Measurements from ENCODE around the gene HTR1D. TPM values are rescaled to one million over a fixed set of nuclear protein-coding genes. Genes with fewer than 3 reads are reported as not detected.
"Not testable (repeated sequence)": the region's sequence is repeated elsewhere in the genome, so short reads cannot be mapped to it uniquely, and the experiment has no call there.

HTR1D gene
- total and polyA plus RNA-seq, 2 donors, result 0.05 to 0.11 TPM

GRCh38 chr1:23237508-23237907 lies 20.2 kb upstream of the HTR1D start:
- H3K36me3 ChIP-seq (ENCODE audit: insufficient read depth), result no peaks in the 10 kb centered on the region
- DNase-seq (ENCODE audit: extremely low spot score), result no peak
- no peak overlapping the region for H3K27ac ChIP-seq (ENCODE audit: low read depth)
- WGBS, result 93% methylated on average over 2 of the region's 2 CpGs
- H3K4me1 ChIP-seq (ENCODE audit: insufficient read depth), result no peaks in the 10 kb centered on the region
- no peak overlapping the region for H3K4me3 ChIP-seq (ENCODE audit: low read depth, low read length)

- DNase-seq (ENCODE audit: extremely low spot score), result no peak
- H3K4me3 ChIP-seq (ENCODE audit: low read depth, low read length), result no peak overlapping the region
- H3K27ac ChIP-seq (ENCODE audit: low read depth), result no peak overlapping the region
- 93% methylated on average over 2 of the region's 2 CpGs for WGBS
- no peaks in the 10 kb centered on the region for H3K4me1 ChIP-seq (ENCODE audit: insufficient read depth)
- no peaks in the 10 kb centered on the region for H3K36me3 ChIP-seq (ENCODE audit: insufficient read depth)
Measured at GRCh38 chr1:23227806-23228205, 10.5 kb upstream of the HTR1D start.

GRCh38 chr1:23224739-23225648 lies 7.7 kb upstream of the HTR1D start:
- Histone ChIP-seq H3K27ac (ENCODE audit: low read depth) (no peak overlapping the region), H3K36me3 (ENCODE audit: insufficient read depth) (no peaks in the 10 kb centered on the region), H3K4me3 (ENCODE audit: low read depth, low read length) (no peak overlapping the region), H3K4me1 (ENCODE audit: insufficient read depth) (no peaks in the 10 kb centered on the region)
- no peak for DNase-seq (ENCODE audit: extremely low spot score)
- WGBS, result 36% methylated on average over 17 of the region's 17 CpGs

GRCh38 chr1:23223963-23224362 lies 6.7 kb upstream of the HTR1D start:
- H3K27ac ChIP-seq (ENCODE audit: low read depth); H3K4me3 ChIP-seq (ENCODE audit: low read depth, low read length); H3K4me1 ChIP-seq (ENCODE audit: insufficient read depth); DNase-seq (ENCODE audit: extremely low spot score); H3K36me3 ChIP-seq (ENCODE audit: insufficient read depth): not testable (repeated sequence)
- 78% methylated on average over 6 of the region's 6 CpGs for WGBS

DNA sequence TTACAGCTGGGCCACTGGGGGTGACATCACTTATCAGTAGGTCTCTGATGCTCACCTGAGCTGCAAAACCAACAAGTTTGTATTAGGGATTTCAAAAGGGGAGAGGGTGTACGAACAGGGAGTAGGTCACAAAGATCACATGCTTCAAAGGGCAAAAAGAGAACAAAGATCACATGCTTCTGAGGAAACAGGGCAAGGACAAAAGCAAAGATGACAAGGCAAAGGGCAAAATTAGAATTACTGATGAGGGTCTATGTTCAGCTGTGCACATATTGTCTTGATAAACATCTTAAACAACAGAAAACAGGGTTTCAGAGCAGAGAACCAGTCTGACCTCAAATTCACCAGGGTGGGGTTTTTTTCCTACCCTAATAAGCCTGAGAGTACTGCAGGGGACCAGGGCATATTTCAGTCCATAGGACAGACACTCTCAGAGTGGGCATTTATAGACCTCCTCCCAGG lies 6.2 kb upstream of the HTR1D start:
- 80% methylated on average over 1 of the region's 1 CpG for WGBS
- not testable (repeated sequence) for DNase-seq (ENCODE audit: extremely low spot score); H3K4me1 ChIP-seq (ENCODE audit: insufficient read depth); H3K27ac ChIP-seq (ENCODE audit: low read depth); H3K4me3 ChIP-seq (ENCODE audit: low read depth, low read length); H3K36me3 ChIP-seq (ENCODE audit: insufficient read depth)

DNA sequence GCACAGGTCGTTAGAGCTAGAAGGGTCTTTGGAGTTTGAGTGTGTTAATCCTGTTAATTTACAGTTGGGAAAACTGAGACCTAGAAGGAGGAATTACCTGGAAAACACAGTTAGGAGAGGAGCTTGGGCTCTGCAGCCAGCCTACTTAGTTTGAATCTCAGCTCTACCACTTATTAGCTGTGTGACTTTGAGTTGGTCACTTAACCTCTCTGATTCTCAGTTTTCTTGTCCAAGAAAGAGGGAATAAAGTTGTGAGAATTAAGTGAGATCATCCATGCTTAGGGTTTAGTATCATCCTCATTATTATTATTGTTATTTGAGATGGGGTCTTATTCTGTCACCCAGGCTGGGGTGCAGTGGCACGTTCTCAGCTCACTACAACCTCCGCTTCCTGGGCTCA lies 5.4 kb upstream of the HTR1D start:
- Histone ChIP-seq H3K27ac (ENCODE audit: low read depth) (no peak overlapping the region), H3K36me3 (ENCODE audit: insufficient read depth) (no peaks in the 10 kb centered on the region), H3K4me1 (ENCODE audit: insufficient read depth) (no peaks in the 10 kb centered on the region), H3K4me3 (ENCODE audit: low read depth, low read length) (no peak overlapping the region)
- WGBS, result 85% methylated on average over 3 of the region's 3 CpGs
- no peak for DNase-seq (ENCODE audit: extremely low spot score)

GRCh38 chr1:23222331-23222730 lies 5.0 kb upstream of the HTR1D start:
- H3K4me1 ChIP-seq (ENCODE audit: insufficient read depth), result no peaks in the 10 kb centered on the region
- no peak for DNase-seq (ENCODE audit: extremely low spot score)
- H3K27ac ChIP-seq (ENCODE audit: low read depth), result no peak overlapping the region
- H3K36me3 ChIP-seq (ENCODE audit: insufficient read depth), result no peaks in the 10 kb centered on the region
- WGBS, result 89% methylated on average over 2 of the region's 2 CpGs
- no peak overlapping the region for H3K4me3 ChIP-seq (ENCODE audit: low read depth, low read length)

DNA sequence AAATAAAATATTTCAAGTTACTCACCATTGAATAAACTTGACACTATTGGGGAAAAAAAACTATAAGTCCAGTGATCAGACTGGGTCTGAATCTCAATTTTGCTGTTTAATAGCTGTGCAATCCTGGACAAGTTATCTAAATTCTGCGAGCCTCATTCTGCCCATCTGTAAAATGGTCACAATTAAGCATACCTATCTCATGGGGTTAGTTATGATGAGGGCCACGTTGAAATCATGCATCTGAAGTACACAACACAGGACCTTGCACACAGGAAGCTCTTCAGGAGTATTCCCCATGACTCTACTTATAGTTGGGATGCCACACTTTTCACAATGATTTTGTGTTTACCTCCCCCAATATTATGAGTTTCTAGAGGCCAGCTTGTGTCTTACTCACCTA lies 3.8 kb upstream of the HTR1D start:
- H3K27ac ChIP-seq (ENCODE audit: low read depth), result no peak overlapping the region
- no peaks in the 10 kb centered on the region for H3K36me3 ChIP-seq (ENCODE audit: insufficient read depth)
- no peaks in the 10 kb centered on the region for H3K4me1 ChIP-seq (ENCODE audit: insufficient read depth)
- no peak overlapping the region for H3K4me3 ChIP-seq (ENCODE audit: low read depth, low read length)
- DNase-seq (ENCODE audit: extremely low spot score), result no peak
- WGBS, result 82% methylated on average over 2 of the region's 2 CpGs

DNA sequence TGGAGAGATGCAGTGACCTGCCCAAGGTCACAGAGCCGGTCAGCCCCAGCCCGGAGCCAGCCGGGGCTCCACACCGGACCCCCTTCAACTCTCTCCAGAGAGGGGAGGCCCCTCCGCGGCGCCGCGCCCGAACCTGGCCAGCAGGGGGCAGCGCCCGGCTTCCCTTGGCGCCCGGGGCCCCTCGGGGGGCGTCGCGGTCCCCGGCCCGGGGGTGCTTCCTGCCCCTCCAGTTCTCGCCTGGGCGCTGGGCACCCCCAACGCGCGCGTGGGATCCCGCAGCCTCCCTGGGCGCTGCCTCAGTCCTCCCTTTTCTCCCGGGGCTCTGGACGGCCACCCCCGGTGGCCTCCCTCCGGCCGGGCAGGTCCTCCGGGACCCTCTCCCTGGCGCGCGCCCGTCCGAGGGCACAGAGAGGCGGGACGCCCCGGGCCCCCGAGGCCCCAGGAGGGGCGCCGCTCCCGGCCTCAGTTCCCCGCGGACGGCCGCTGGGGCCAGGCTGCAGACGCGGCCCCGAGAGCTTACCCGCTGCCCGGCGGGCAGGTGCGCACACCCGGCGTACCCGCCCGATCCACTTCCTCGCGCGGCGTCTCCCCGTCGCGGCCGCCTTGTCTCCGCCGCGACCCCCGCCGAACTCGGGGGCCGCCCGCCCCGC lies 406 bp downstream of the HTR1D start:
- H3K36me3 ChIP-seq (ENCODE audit: insufficient read depth), result no peaks in the 10 kb centered on the region
- H3K4me1 ChIP-seq (ENCODE audit: insufficient read depth), result no peaks in the 10 kb centered on the region
- WGBS, result under 1% methylated on average over 78 of the region's 78 CpGs
- peak overlapping the region; percentile 41 for H3K4me3 ChIP-seq (ENCODE audit: low read depth, low read length)
- H3K27ac ChIP-seq (ENCODE audit: low read depth), result no peak overlapping the region
- no peak for DNase-seq (ENCODE audit: extremely low spot score)

DNA sequence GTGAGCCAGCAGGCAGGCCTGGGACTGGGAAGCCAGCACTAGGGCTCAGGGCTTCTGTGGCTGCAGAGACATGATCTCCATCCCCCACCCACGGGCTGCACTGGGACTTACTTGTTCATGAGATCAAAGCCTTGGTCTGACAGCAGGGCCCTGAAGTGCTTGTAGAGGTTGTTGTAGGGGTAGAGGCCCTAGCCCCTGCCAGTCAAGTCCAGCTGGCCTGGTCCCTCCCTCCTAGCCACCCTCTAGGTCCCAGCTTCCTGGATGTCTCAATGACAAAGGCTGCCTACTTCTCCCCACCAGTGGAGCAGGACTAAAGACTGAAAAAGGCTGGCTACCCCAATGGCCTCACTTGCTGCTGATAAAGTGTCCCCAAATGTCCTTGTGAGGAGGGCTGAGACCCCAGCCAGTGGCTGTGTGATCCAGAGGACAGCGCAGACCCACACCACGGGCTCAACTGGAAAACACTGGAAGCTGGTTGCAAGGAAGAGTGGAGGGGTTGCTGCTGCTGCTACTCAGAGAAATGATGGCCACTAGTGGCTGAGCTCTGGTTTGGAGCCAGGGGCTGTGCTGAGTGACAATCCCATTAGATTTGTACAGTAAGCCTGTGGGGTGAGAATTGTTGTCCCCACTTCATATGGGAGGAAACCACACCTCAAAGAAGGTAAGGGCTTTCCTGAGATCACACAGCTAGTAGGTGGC lies 1.4 kb downstream of the HTR1D start:
- Histone ChIP-seq H3K4me1 (ENCODE audit: insufficient read depth) (no peaks in the 10 kb centered on the region), H3K4me3 (ENCODE audit: low read depth, low read length) (no peak overlapping the region), H3K36me3 (ENCODE audit: insufficient read depth) (no peaks in the 10 kb centered on the region), H3K27ac (ENCODE audit: low read depth) (no peak overlapping the region)
- DNase-seq (ENCODE audit: extremely low spot score), result no peak
- 73% methylated on average over 3 of the region's 3 CpGs for WGBS

DNA sequence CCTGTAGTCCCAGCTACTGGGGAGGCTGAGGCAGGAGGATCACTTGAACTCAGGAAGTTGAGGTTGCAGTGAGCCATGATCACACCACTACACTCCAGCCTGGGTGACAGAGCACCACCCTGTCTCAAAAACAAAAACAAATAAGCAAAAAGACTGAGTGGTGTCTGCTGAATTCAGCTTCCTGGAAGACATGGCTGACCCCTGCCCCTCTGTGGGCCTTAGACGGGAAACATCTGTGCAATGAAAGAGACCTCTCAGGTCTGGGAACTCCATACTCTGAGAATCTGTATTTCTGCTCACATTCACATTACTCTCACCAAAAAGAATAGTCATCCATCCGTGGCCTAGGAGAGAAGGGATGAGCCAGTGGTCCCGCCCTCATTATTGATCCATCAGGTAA lies 2.0 kb downstream of the HTR1D start:
- 92% methylated on average over 3 of the region's 3 CpGs for WGBS
- no peaks in the 10 kb centered on the region for H3K36me3 ChIP-seq (ENCODE audit: insufficient read depth)
- no peak overlapping the region for H3K4me3 ChIP-seq (ENCODE audit: low read depth, low read length)
- H3K4me1 ChIP-seq (ENCODE audit: insufficient read depth), result no peaks in the 10 kb centered on the region
- no peak for DNase-seq (ENCODE audit: extremely low spot score)
- no peak overlapping the region for H3K27ac ChIP-seq (ENCODE audit: low read depth)

DNA sequence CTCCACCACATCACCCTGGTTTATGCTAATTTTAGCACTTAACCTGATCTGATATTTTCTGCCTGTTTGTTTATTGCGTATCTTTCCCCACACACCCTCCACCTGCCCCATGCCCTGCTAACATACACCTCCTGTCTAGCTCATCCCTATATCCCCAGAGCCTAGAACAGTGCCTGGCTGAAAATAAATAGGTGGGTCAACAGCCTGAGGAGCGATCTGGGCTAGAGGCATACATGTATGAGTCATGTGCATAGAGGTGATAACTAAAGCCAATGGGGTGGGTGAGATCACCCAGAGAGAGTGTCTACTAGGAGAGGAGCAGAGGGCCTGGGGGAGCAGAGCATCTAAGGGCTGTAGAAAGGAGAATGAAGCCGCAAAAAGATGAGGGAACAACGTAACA lies 2.7 kb downstream of the HTR1D start:
- WGBS, result 93% methylated on average over 4 of the region's 4 CpGs

DNA sequence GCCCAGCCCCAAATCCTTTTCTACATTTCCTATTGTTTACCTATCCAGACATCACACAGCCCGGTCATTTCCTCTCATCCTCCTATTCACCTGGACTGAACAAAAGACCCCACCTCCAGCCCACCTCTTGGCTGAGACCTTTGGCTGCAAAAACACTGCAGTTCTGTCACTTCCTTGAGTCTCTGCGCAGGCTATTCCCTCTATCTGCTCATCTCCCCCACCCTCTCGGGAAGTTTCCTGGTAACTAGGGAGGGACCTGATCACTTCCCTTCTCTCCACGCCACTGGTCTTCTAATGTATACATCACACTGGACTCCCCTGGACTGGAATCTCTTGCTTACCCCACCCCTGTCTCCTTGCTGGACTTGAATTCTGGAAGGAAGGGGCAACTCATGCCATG lies 5.3 kb downstream of the HTR1D start:
- 59% methylated on average over 4 of the region's 4 CpGs for WGBS
- H3K4me1 ChIP-seq (ENCODE audit: insufficient read depth), result no peaks in the 10 kb centered on the region

More for the DNA sequence above, 2.7 kb downstream of the HTR1D start:
- H3K36me3 ChIP-seq (ENCODE audit: insufficient read depth), result no peaks in the 10 kb centered on the region
- no peak overlapping the region for H3K27ac ChIP-seq (ENCODE audit: low read depth)
- DNase-seq (ENCODE audit: extremely low spot score), result no peak
- no peaks in the 10 kb centered on the region for H3K4me1 ChIP-seq (ENCODE audit: insufficient read depth)
- no peak overlapping the region for H3K4me3 ChIP-seq (ENCODE audit: low read depth, low read length)

DNA sequence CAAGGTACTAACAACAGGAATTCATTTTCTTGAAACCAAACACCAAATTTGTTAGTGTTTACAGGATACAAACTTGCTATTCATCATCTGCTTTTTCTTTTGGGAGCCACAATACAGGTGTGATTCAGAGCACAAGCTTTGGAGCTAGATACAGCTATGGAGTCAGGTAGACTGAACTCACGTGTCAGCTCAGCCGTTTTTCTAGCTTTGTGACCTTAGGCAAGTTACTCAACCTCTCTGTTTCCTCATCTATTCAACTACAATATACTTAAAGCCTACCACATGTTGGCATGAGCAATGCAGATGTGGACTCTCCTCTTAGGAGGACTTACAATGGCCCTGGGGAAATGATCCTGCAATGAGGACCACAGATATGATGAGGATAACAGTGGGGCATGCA lies 6.3 kb downstream of the HTR1D start:
- Histone ChIP-seq H3K4me3 (ENCODE audit: low read depth, low read length) (no peak overlapping the region), H3K36me3 (ENCODE audit: insufficient read depth) (no peaks in the 10 kb centered on the region), H3K4me1 (ENCODE audit: insufficient read depth) (no peaks in the 10 kb centered on the region), H3K27ac (ENCODE audit: low read depth) (no peak overlapping the region)
- DNase-seq (ENCODE audit: extremely low spot score), result no peak
- WGBS, result 82% methylated on average over 2 of the region's 2 CpGs

More for the DNA sequence above, 5.3 kb downstream of the HTR1D start:
- H3K27ac ChIP-seq (ENCODE audit: low read depth), result no peak overlapping the region
- no peak overlapping the region for H3K4me3 ChIP-seq (ENCODE audit: low read depth, low read length)
- no peak for DNase-seq (ENCODE audit: extremely low spot score)
- H3K36me3 ChIP-seq (ENCODE audit: insufficient read depth), result no peaks in the 10 kb centered on the region
